ENCODE measurements around the gene PAX6. TPM values are rescaled to one million over a fixed set of nuclear protein-coding genes. Genes with fewer than 3 reads are reported as not detected.

PAX6 gene
- total RNA-seq, 2 experiments from 2014 or later = not detected

DNA sequence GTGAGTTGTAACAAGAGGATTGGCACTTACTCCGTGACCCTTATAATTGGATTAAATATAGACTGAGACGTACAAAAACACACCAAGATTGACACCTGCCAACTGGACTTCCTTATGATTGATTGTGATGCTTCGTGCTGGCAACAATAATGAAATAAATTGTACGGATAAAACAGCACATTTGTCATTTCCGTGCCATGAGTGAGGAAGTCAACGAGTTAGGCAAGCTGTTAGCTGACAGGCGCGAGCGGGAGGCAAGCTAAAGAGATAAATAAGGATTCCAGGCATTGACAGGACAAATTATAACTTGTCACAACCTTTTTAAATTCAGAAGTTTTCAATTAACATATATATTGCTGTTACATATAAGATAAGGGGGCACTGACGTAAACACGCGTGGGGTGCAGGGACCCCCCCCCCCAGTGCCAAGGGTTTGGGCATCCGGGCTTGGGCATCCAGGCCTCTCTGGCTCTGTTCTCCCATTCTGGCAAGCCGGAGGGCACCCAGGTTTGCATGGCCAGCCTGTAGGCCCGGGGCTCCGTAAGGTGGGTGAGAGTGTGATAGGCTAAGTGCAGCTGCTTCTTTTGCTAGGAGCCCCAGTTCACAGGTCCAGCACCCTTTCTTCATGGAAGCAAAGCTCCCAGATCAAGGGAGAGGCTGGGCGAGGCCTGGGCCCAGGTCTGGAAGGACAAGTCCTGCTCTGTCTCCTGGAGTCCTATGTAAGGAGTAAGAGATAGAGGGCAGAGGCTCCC lies 11.2 kb upstream of the PAX6 start:
- no peaks in the 10 kb centered on the region for H4K20me1 ChIP-seq (ENCODE audit: insufficient read depth, low read length)
- no peak overlapping the region for H3K4me2 ChIP-seq (ENCODE audit: low read length)
- no peaks in the 10 kb centered on the region for H3K36me3 ChIP-seq (ENCODE audit: insufficient read depth, low read length)
- H3K9me3 ChIP-seq (ENCODE audit: low read length) = no peaks in the 10 kb centered on the region
- H3K27ac ChIP-seq (ENCODE audit: low read depth, low read length, poor library complexity, severe bottlenecking) = no peak overlapping the region
- no peaks in the 10 kb centered on the region for H3K9me2 ChIP-seq (ENCODE audit: insufficient read depth, low read length)
- H3K79me2 ChIP-seq (ENCODE audit: insufficient read depth, low read depth, low read length) = no peaks in the 10 kb centered on the region
- BruUV-seq (replicated peaks) = no TSS peak
- H3K4me3 ChIP-seq (ENCODE audit: low read depth, low read length, poor library complexity, severe bottlenecking) = no peak overlapping the region
- ChIA-PET POLR2A (interaction anchor here (0.7 kb wide), 1 partner anchor 959 kb away, joined by 3 read pairs; no protein-coding TSS in a partner anchor), CTCF (ENCODE audit: unreplicated experiment) (no interaction called here)
- intact Hi-C loops (cut with micrococcal nuclease; ENCODE audit: unreplicated experiment) = no loop called here
- no peaks in the 10 kb centered on the region for H3K4me1 ChIP-seq (ENCODE audit: insufficient read depth, low read length, poor library complexity, severe bottlenecking)
- no peak overlapping the region for H2AFZ ChIP-seq (ENCODE audit: low read length)
- no peak for DNase-seq (ENCODE audit: low spot score)
- TF ChIP-seq EZH2phosphoT487 (IDR thresholded peaks at IDR 0.05; ENCODE audit: borderline replicate concordance, low read depth, low read length) = no peak
- TF ChIP-seq, protein P1, sequence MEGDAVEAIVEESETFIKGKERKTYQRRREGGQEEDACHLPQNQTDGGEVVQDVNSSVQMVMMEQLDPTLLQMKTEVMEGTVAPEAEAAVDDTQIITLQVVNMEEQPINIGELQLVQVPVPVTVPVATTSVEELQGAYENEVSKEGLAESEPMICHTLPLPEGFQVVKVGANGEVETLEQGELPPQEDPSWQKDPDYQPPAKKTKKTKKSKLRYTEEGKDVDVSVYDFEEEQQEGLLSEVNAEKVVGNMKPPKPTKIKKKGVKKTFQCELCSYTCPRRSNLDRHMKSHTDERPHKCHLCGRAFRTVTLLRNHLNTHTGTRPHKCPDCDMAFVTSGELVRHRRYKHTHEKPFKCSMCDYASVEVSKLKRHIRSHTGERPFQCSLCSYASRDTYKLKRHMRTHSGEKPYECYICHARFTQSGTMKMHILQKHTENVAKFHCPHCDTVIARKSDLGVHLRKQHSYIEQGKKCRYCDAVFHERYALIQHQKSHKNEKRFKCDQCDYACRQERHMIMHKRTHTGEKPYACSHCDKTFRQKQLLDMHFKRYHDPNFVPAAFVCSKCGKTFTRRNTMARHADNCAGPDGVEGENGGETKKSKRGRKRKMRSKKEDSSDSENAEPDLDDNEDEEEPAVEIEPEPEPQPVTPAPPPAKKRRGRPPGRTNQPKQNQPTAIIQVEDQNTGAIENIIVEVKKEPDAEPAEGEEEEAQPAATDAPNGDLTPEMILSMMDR (conservative IDR thresholded peaks at IDR 0.05; ENCODE audit: low read length) = no peak

- intact Hi-C loops (cut with micrococcal nuclease; ENCODE audit: unreplicated experiment) = no loop called here
- Histone ChIP-seq H3K27ac (ENCODE audit: low read depth, low read length, poor library complexity, severe bottlenecking) (no peak overlapping the region), H3K4me1 (ENCODE audit: insufficient read depth, low read length, poor library complexity, severe bottlenecking) (no peaks in the 10 kb centered on the region), H2AFZ (ENCODE audit: low read length) (no peak overlapping the region), H3K4me3 (ENCODE audit: low read depth, low read length, poor library complexity, severe bottlenecking) (no peak overlapping the region), H3K4me2 (ENCODE audit: low read length) (no peak overlapping the region), H3K36me3 (ENCODE audit: insufficient read depth, low read length) (no peaks in the 10 kb centered on the region), H3K79me2 (ENCODE audit: insufficient read depth, low read depth, low read length) (no peaks in the 10 kb centered on the region), H4K20me1 (ENCODE audit: insufficient read depth, low read length) (no peaks in the 10 kb centered on the region), H3K9me3 (ENCODE audit: low read length) (no peaks in the 10 kb centered on the region), H3K9me2 (ENCODE audit: insufficient read depth, low read length) (no peaks in the 10 kb centered on the region)
- no peak for DNase-seq (ENCODE audit: low spot score)
- CTCF ChIA-PET (ENCODE audit: unreplicated experiment) = no interaction called here
- no peak for TF ChIP-seq EZH2phosphoT487 (IDR thresholded peaks at IDR 0.05; ENCODE audit: borderline replicate concordance, low read depth, low read length)
- TF ChIP-seq, protein P1 (conservative IDR thresholded peaks at IDR 0.05; ENCODE audit: low read length) = no peak
- no TSS peak for BruUV-seq (replicated peaks)
- POLR2A ChIA-PET = interaction anchor here (0.6 to 0.7 kb wide), 2 partner anchors 350 to 959 kb away, joined by 3 read pairs; no protein-coding TSS in a partner anchor
Observed at GRCh38 chr11:31821766-31822165, 10.6 kb upstream of the PAX6 start.

DNA sequence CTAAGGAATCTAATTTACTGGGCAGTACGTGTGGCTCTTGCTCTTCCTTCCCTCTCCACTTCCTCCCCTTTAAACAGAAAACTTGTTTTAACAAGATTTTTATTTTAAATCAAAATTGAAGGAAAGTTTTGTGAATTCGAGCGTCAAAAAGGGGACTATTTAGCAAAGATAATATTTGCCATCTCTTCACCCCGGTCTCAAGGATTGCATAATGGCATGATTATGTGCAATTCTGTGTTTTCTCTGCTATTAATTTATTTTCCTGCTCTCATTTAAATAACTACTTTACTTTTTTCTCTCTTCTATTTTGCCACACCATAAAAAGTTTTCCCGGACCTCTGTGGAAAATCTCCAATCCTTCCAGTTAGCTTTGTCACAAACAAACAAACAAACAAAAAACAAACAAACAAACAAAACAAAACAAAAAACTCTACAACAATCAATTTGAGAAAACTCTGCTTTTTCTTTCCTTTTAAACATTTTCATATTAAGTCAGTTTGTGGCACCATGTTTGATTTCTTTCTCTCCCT lies 10.2 kb upstream of the PAX6 start:
- H2AFZ ChIP-seq (ENCODE audit: low read length) = no peak overlapping the region
- H3K9me2 ChIP-seq (ENCODE audit: insufficient read depth, low read length) = no peaks in the 10 kb centered on the region
- no peak overlapping the region for H3K27ac ChIP-seq (ENCODE audit: low read depth, low read length, poor library complexity, severe bottlenecking)
- ChIA-PET POLR2A (interaction anchor here (0.6 kb wide), 1 partner anchor 350 kb away, joined by 3 read pairs; no protein-coding TSS in a partner anchor), CTCF (ENCODE audit: unreplicated experiment) (no interaction called here)
- H3K9me3 ChIP-seq (ENCODE audit: low read length) = no peaks in the 10 kb centered on the region
- intact Hi-C loops (cut with micrococcal nuclease; ENCODE audit: unreplicated experiment) = no loop called here
- H3K4me2 ChIP-seq (ENCODE audit: low read length) = no peak overlapping the region
- no peaks in the 10 kb centered on the region for H4K20me1 ChIP-seq (ENCODE audit: insufficient read depth, low read length)
- DNase-seq (ENCODE audit: low spot score) = no peak
- BruUV-seq (replicated peaks) = no TSS peak
- TF ChIP-seq, protein P1 (conservative IDR thresholded peaks at IDR 0.05; ENCODE audit: low read length) = no peak
- TF ChIP-seq EZH2phosphoT487 (IDR thresholded peaks at IDR 0.05; ENCODE audit: borderline replicate concordance, low read depth, low read length) = no peak
- no peaks in the 10 kb centered on the region for H3K36me3 ChIP-seq (ENCODE audit: insufficient read depth, low read length)
- no peaks in the 10 kb centered on the region for H3K79me2 ChIP-seq (ENCODE audit: insufficient read depth, low read depth, low read length)
- H3K4me3 ChIP-seq (ENCODE audit: low read depth, low read length, poor library complexity, severe bottlenecking) = no peak overlapping the region
- no peaks in the 10 kb centered on the region for H3K4me1 ChIP-seq (ENCODE audit: insufficient read depth, low read length, poor library complexity, severe bottlenecking)

Measured in OCI-LY7 (cell line).